ENCODE results near the gene UVSSA.

The UVSSA gene

DNA sequence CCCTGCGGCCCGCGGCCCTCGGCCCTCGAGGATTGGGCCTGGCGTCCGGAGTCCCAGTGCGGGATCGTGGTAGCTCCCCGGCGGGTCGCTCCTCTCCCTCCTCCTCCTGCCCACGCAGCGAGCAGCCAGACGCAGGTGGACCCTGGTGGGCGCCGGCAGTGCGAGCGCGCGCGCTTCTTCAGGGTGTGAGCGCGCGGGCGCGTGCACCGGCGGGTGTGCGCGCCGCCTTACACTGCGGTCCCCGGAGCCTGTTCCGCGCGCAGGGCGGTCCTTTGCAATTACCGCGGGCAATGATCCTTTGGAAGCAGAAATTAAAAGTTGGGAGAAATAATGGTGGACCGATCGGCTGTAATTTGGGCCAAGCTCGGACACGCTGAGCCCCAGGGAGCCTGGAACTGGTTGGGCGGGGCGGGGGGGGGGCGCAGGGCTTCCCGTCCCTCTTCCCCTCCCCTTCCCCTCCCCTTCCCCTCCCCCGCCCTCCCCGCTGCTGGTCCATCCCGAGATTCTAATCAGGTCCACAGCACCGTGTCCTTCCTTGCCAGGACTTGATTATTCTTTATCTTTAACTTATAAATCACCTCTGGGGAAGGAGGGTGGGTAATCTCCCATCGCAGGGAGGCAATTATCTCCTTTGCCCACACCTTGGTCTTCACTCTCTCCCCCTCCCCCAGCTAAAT, 60.8 kb downstream of the UVSSA start:
- no peak for DNase-seq (ENCODE audit: low read depth, low spot score)

DNA sequence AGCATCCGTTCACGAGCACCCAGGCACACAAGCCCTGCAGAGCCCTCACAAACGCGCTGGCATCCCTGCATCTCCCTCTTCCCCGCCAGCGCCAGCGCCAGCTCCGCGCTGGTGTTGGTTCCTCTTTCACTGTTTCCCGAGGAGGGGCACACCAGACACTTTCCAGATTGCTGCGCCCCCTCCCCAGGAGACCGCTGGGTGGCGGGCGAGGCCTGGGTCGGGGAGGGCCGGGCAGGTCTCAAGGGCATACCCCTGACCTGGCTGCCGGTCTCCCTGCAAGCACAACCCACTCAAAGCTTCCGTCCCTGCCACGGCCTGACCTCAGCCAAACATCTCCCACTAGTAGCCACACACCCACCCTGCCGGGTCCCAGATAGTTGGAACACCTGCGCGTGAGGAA, 61.4 kb downstream of the UVSSA start:
- no peak for DNase-seq (ENCODE audit: low read depth, low spot score)

DNA sequence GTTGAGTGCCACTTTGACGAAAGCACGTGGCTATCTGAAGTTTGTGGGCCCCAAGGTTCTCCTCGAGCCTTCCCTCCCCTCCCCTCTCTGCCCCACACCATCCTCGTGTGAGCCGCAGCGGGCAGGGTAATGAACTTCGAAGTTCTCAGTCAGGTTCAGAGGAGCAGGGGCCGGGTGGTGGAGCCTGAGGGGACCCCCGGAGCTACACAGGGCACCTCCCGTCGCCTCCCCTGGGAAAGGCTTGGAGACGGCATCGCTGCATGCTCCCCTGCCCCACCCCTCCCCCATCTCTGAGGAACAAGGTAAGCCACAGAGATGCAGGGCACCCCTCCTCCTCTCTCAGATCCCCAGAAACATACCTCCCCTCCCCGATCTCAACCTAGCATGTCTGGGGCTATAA, 62.1 kb downstream of the UVSSA start:
- DNase-seq (ENCODE audit: low read depth, low spot score): no peak

DNA sequence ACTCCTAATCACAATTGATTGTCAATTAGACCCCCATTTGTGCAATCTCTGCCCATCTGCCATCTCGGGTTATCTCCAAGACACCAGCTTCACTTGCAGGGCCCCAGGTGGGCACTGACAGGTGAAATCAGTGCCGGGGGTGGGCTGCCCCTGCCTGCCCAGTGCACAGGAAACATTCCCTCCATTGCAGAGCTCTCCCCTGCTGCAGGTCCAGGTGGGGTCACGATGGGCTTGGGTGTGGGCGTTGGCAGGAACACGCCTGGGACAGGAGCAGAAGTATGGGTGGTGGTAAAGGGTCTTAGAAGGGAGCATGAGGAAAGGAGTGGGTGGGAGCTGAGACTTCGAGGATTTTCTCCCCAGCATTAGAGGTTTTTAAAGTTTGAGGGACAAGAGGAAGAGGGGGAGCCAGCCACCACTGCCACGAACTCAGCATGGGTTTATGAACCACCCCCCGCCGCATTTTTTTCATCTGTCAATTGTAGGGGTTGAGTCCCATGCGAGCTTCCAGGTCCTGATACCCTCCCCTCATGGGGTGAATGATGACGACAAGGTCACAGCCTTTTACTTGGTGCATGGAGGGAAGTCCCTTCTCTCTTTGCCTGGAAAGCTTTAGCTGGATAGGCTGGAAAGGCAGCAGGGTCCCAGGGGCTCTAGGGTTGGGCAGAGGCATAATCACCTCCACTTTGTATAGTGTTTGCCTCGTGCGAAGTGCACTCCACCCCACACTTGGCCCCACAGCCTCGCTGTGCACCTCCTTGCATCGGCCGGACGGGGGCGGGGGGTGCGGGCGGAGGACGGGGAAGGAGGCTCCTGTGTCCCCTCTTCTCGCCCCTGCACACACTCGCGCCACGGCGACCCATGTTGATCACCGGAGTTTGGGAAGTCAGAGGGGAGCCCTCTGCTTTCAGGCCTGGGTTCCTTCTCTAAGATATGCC, 62.8 kb downstream of the UVSSA start:
- DNase-seq (ENCODE audit: low read depth, low spot score): no peak

DNA sequence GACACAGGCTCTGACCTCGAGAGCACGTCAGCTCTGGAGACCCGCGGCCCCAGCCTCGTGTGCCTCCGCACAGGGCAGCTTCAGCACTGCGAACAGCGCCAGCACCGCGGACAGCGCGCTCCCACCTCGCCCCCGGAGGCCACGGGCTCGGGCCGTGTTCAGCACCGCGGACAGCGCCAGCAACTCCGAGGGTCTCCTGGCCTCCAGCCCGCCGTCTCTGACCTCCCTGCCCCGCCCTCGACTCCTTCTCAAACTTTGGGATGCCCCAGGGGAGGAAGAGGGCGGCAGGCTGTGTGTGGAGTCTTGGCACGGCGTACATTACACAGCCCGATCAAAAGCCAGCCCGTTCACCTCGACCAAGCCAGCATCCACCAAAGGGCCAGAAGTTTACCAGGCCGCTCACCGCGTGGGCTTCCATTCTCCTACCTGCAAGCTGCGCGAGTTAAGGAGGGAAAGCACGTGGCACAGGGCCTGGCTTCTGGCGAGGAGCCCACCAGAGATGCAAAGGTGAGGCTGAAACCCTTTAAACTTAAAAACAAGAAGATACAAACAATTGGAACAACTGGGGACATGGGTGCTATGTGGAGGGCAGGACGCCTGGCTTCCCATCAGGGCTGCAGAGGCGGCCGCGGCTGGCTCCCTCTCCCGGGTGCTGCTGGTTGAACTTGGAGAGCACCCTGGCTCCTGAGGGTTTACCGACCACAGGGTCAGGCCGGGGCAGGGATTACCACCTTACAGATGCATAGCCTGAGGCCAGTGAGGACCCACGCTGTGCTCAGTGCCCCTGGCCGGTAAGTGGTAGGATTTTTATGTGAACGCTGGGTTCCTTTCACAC, 63.7 kb downstream of the UVSSA start:
- no peak for DNase-seq (ENCODE audit: low read depth, low spot score)

DNA sequence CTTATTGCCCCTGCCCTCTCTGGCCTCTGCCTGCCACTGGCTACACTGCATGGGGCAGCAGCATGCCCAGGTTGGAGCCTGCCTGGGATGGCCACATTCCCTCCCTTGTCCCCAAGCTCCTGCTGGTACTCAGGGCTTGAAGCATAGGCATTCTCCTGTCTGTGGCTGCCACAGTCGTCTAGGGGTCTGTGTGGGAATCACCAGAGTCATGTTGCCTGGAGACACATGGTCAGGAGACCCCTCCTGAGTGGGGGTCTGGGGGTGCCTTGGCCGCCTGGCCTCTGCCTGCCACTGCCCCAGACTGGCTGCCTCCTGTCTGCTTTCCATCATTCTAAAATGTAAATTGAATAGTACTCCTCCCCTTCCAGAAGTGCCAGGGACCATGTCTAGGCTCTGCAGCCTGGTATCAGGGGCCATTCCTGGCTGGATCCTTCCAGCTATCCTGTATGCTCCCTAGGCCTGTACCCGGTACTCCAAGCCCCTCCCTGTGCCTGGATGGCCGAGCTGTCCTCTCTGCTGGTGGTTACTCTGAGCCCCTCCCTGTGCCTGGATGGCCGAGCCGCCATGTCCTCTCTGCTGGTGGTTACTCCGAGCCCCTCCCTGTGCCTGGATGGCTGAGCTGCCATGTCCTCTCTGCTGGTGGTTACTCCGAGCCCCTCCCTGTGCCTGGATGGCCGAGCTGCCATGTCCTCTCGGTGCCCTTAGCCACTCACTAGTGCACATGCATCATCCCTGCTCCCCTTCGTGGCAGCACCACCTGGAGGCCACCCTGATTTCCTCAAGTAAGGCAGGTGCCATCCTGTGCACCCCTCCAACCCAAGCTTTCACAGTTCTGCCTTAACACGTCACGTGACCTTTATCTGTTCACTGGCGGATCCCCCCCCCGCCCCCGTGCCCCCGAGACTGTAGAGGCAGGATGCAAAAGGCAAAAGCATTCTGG, 64.7 kb downstream of the UVSSA start:
- DNase-seq (ENCODE audit: low read depth, low spot score): no peak

DNA sequence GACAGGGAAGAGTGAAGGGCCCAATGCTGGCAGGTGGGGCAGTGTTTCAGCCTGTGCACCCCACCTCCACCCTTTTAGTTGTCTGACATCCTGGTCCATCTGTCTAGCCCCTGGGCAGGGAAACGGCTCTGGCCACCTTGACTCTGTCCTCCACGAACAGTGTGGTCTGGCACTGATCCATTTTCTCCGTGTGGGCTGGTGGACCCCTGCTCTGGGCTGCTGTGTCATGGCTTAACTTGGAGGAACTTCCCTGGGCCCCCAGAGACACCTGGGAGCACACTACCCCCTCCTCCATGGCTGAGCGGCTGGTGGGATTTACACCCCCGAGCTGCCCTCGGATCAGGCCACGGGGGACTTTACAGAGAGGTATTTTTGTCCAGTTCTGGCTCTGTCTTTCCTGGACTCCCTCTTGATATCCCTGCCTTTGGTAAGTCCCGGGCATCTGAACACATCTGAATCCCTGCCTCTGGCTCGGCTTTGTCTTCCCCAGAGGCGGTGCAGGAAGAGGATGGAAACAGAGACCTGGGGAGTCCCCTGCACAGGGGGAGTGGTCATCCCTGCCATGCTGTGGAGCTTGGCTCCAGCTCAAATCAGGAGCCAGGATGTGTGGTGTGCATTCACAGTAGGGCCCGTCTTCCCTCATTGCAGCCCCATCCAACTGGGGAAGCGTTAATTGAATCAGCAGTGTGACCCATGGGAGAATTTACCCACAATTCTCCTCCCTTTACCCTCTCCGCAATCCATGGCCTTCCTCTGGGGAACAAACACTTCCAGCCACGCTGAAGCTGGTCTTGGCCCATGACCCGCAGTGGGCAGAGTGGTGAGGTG, 65.6 kb downstream of the UVSSA start:
- DNase-seq (ENCODE audit: low read depth, low spot score): no peak

DNA sequence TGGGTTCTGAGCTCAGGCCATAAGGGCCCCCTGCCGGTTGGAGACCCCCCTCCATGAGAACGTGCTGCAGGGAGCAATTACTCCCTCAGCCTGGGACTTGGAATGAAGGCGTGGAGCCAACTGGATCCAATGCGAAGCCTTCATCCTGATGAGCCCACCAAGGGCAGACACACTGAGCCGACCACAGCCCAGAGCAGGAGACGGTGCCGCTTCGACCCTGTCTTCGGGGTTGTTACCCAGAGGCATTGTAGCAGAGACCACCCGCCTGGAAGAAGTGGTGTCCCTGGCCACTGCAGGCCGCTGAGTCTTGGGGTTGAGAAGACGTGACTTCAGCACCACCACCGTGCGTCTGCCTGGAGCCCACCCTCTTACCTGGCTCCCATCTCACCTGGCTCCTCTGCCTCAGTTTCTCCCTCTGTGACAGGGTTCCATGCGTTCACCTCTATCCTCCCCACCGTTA, 66.2 kb downstream of the UVSSA start:
- DNase-seq (ENCODE audit: low read depth, low spot score): no peak

DNA sequence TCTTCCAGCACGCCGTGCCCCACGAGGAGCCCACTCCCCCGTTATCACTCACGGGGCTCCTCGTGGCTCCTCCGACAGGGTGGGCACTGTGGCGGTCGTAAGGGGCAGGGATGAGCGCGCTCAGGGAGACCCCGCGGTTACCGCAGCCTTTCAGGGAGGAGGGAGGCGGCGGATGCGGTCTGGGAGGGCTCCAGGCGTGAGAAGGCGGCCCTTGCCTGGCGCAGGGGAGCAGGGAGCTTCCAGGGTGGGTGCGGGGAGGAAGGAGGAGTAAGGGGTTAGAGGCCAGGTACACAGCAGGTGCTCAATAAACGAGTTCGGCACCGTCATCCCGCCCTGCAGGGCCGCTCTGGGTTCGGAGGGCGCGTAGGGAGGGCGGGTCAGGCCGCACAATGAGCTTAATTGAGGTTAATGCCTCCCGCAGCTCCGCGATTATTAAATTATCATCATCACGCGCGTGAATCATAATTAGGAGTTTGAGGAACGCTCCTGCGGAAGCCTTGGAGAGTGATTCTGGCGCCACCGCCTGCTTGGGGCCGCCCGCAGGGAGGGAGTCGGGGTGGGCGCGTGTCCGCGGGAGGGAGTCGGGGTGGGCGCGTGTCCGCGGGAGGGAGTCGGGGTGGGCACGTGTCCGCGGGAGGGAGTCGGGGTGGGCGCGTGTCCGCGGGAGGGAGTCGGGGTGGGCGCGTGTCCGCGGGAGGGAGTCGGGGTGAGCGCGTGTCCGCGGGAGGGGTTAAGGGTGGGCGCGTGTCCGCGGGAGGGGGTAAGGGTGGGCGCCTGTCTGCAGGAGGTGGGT, 66.9 kb downstream of the UVSSA start:
- DNase-seq (ENCODE audit: low read depth, low spot score): no peak

DNA sequence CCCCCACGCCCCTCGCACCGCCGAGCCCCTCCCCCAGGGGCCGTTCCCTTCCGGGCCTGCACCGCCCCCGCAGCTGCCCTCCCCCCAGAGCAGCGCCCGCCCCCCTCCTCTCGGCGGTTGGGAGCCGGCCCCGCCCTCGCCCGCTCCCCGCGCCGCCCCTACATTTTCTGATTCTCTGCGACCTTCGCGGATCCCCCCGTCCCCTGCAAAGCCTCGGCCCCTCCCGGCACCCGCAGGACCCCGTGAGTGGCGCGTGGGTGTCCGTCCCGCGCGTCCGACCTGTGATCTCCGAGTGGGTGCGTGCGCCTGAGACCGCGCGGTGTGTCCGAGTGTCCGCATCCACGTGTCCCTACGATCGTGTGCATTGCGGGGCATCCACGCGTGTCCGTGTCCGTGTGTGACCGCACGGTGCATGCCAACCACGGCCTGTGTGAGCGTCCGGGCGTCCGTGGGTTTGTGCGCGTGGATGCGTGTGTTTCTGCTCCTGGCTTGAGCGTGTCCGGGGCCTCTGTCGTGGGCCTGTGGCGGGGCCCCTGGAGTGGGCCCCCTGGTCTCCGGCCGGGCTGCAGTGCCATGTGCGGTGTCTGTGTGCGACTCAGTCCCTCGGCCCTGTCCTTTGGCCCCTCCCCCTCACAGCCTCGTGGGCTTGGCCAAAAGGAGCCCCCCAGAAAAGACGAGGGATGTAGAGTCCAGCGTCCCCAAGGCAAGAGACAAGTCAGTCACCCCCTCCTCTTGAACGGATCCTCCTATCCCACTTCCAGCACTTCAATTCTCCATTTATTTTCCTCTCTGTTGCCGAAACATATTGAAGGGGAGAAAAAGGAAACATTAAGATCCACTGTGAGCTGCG, 68.0 kb downstream of the UVSSA start:
- DNase-seq (ENCODE audit: low read depth, low spot score): no peak

DNA sequence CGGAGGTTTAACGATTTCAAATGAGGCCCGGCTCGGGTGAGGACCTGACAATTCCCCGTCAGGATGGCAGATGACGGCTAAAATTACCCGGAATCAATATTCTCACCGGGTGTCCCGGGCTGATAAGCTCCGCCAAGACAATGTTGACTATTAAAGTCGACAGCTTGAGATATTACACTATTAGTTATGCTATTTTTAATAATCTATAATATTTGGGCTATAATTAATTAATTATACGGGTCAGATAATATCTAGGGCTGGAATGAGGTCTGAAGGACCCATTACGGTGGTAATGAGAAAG, 68.6 kb downstream of the UVSSA start:
- DNase-seq (ENCODE audit: low read depth, low spot score): no peak

DNA sequence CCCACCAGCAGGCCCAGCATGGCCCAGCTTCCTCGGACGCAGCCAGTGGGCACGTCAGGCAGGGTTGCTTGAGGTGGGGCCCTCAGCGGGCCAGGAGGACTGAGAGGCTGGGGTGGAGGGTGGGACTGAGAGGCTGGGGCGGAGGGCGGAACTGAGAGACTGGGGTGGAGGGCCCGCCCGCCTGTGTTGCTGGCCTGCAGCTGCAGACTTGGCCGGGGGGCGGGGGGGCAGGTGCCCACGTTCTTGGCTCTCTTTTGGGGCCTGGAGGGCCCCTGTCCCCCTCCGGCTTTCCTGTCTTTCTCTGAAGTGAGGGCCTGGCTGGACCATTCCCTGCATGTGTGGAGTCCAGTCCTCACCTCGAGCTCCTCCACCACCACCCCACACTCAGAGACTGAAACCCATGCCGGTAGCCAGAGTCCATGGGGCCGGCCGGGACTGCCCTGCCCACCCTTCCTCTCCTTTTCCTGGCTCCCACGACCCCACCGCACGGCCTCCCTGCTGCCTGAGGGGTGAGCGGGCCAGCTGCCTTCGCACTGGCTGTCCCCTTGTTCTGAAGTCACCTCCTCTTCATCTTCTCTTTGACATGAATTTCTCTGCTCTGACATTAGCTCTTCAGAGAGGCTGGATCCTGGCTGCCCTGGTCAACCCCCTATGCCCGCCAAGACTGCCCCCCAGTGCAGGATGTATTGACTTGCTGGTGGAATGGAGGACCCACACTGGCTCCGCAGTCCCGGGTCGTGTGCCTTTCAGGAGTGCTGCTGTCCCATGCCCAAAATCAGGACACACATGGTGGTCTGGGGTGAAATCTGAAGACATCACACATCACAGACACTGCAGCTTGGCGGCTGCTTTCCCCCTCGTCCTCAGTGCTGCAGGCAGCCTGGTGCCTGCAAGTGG, 69.3 kb downstream of the UVSSA start:
- DNase-seq (ENCODE audit: low read depth, low spot score): no peak

DNA sequence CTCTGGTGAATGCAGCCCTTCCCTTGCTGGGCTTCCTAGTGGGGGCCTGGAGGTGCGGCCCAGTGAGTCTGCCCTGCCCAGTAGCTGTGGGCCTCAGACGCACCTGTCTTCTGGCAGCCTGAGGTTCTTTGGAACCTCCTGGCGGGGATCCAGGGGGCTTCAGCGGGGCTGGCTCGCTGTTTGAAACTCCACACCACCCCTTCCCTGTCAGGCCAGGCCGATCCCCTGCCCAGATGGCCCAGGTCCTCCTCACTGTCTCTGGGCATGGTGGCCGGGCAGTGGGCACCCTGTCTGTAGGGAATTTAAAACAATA, 69.9 kb downstream of the UVSSA start:
- DNase-seq (ENCODE audit: low read depth, low spot score): no peak

DNA sequence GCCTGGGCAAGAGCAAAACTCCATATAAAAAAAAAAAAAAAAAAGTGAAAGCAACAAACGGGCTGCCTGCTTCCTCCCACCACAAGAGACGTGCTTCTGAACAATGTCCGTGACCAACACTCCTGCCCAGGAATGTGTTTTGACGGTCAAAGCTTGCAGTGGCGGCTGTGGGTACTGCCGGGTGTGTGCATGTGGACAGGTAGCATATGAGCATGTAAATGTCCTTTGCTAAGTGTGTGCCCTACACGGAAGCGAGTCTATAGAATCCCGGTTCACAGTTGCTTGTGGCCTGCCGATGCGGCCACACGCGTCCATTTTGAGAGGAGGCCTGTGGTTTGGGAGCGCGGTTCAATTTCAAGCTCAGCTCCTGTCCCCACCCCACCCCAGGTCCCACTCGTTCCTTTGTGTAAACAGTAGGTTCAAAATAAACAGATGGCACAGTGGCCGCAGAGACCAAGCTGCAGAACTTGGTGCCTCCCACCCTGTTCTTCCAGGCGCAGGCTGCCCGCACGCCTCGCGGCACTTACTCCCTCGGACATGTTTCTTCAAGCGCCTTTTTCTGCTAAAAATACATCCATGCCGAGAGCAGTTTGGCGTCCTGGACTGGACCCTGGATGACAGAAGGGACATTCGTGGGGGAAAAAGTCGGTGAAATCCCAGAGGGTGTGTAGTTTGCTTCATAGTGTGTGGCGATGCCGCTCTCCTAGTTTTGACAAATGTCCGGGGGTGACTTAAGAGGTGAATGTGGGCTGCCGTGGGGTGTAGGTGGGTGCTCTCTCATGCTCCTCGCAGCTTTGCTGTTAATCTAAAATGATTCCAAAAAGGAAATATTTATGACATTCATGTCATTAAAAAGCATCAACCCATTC, 70.7 kb downstream of the UVSSA start:
- DNase-seq (ENCODE audit: low read depth, low spot score): no peak

DNA sequence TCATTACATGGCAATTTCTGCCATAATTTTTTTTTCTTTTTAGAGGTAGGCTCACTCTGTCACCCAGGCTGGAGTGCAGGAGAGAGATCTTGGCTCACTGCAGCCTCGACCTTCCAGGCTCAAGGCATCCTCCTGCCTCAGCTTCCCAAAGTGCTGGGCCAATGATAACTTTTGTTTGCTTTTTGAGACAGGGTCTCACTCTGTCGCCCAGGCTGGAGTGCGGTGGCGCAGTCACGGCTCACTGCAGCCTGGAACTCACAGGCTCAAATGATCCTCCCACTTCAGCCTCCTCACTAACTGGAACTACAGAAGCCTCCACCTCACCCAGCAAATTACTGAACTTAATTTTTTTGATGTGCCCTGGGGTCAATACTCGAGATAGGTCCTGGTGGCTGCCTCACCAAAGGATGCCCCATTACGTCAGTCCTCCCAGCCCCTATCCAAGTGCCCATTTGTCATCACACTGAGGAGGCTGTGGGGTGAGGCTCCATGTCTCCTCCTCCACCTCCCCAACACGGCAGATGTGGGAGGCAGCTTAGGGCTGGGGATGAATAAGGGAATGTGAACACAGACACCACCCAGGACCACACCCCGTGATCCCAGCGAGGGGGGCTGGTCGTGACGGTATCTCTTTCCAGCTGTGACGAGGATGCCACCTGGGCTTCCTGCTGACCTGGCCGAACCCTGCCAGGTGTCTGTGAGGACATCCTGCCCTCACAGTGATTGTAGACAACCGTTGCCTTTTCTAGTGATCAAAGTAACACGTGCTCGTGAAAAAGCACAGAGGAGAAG, 71.7 kb downstream of the UVSSA start:
- no peak for DNase-seq (ENCODE audit: low read depth, low spot score)

DNA sequence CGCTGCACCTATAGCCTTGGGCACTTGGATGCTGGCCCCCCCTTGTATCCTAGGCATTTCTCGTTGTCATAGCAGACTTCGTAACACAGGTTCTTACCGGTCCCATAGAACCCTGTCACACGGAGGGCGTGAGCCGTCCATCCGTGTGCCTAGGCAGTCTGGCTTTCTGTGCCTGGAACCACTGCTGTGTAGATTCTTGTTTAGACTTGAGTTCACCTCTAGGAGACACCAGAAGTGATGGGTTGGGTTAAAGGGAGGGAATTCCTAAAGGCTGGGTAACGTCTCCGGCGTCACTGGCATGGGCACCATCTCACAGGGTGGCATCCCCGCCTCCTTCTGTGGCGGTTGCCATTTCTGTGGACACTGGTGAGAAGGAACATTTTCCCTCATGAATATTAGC, 72.7 kb downstream of the UVSSA start:
- DNase-seq (ENCODE audit: low read depth, low spot score): no peak

All from activated CD4-positive, CD25-positive, alpha-beta regulatory T cell treated with anti-CD3 and anti-CD28 coated beads, Interleukin-2, amount 50 U/mL, for 16 hours (primary cell).